ENCODE data around the gene TRAF1.

The TRAF1 gene

GRCh38 chr9:120924698-120925534 lies 1.7 kb downstream of the TRAF1 start:
- no peak for DNase-seq (ENCODE audit: low read depth, low spot score)

- no peak for DNase-seq (ENCODE audit: low read depth, low spot score)
Observed at GRCh38 chr9:120923620-120924328, 2.8 kb downstream of the TRAF1 start.

GRCh38 chr9:120922404-120923195 lies 4.0 kb downstream of the TRAF1 start:
- DNase-seq (ENCODE audit: low read depth, low spot score), result no peak

- no peak for DNase-seq (ENCODE audit: low read depth, low spot score)
Observed at GRCh38 chr9:120921661-120922181, 4.9 kb downstream of the TRAF1 start.

- no peak for DNase-seq (ENCODE audit: low read depth, low spot score)
Observed at GRCh38 chr9:120920806-120921178, 5.8 kb downstream of the TRAF1 start.

- no peak for DNase-seq (ENCODE audit: low read depth, low spot score)
Observed at GRCh38 chr9:120919843-120920805, 6.5 kb downstream of the TRAF1 start.

GRCh38 chr9:120918931-120919842 lies 7.4 kb downstream of the TRAF1 start:
- DNase-seq (ENCODE audit: low read depth, low spot score), result no peak

- DNase-seq (ENCODE audit: low read depth, low spot score), result no peak
Observed at GRCh38 chr9:120917929-120918762, 8.4 kb downstream of the TRAF1 start.

GRCh38 chr9:120916991-120917880 lies 9.4 kb downstream of the TRAF1 start:
- DNase-seq (ENCODE audit: low read depth, low spot score), result no peak

- DNase-seq (ENCODE audit: low read depth, low spot score), result peak; percentile 67
Observed at GRCh38 chr9:120916588-120916987, 10.0 kb downstream of the TRAF1 start.

- no peak for DNase-seq (ENCODE audit: low read depth, low spot score)
Observed at GRCh38 chr9:120915854-120916470, 10.6 kb downstream of the TRAF1 start.

GRCh38 chr9:120914953-120915352 lies 11.6 kb downstream of the TRAF1 start:
- DNase-seq (ENCODE audit: low read depth, low spot score), result no peak

- DNase-seq (ENCODE audit: low read depth, low spot score), result no peak
Observed at GRCh38 chr9:120914396-120914795, 12.2 kb downstream of the TRAF1 start.

GRCh38 chr9:120913647-120914264 lies 12.8 kb downstream of the TRAF1 start:
- DNase-seq (ENCODE audit: low read depth, low spot score), result no peak

GRCh38 chr9:120912958-120913646 lies 13.5 kb downstream of the TRAF1 start:
- DNase-seq (ENCODE audit: low read depth, low spot score), result no peak

GRCh38 chr9:120911295-120911837 lies 15.2 kb downstream of the TRAF1 start:
- DNase-seq (ENCODE audit: low read depth, low spot score), result no peak

Data from smooth muscle cell of the brain vasculature (primary cell).